B cell (primary cell): ENCODE results near the gene NAPA. TPM values are rescaled to one million over a fixed set of nuclear protein-coding genes. Genes with fewer than 3 reads are reported as not detected.

Experiments
- ATAC-seq: fragments of 200-7000 bp; cut with Tn5 transposase; one replicate; pipeline ENCODE4 v1.10.0; 2021; ENCODE audit warnings: low read depth, mild to moderate bottlenecking, moderate number of reproducible peaks, moderate library complexity
- CTCF ChIA-PET: fragments of 350-600 bp; sonication (Branson Sonifier 250); formaldehyde crosslinking; loops from one replicate; lab custom pipeline; 2021; ENCODE audit warnings: antibody characterized with exemption, inconsistent platforms; lab: Charles Lee
- POLR2A ChIA-PET: fragments of 350-600 bp; sonication (Branson Sonifier 250); formaldehyde crosslinking; loops from one replicate; lab custom pipeline; 2021; ENCODE audit warnings: antibody characterized with exemption; lab: Charles Lee
- DNase-seq: peaks from one replicate; pipeline ENCODE4 v3.0.0; 2013
- H2AFZ ChIP-seq: 2 replicates; pipeline ENCODE4 v1.6.1; 2012; ENCODE audit warnings: mild to moderate bottlenecking, low read depth, low read length; ENCODE audit not compliant: insufficient read depth, poor library complexity, severe bottlenecking
- H3K27ac ChIP-seq, 2 donors: 1 replicate in 1 of 2; 2 replicates in 1 of 2; pipeline ENCODE4 v1.5.1; 2012 to 2013; ENCODE audit warnings: low read length in 2 of 2, mild to moderate bottlenecking in 2 of 2, moderate library complexity in 1 of 2
- H3K27me3 ChIP-seq, 4 experiments: fragments of 200-600 bp in 1 of 4; sonication (generic) in 1 of 4; replicated peaks in 1 of 4; 1 replicate in 2 of 4; 2 replicates in 2 of 4; pipeline versions ENCODE4 v1.6.1 to v1.7.0; 2013 to 2016; ENCODE audit warnings: low read length in 3 of 4, mild to moderate bottlenecking in 2 of 4, mixed read lengths in 1 of 4, moderate library complexity in 1 of 4; ENCODE audit not compliant: insufficient read depth in 4 of 4, control insufficient read depth in 3 of 4; ENCODE audit errors: control extremely low read depth in 1 of 4
- H3K36me3 ChIP-seq, 2 experiments: replicated peaks in 1 of 2; 1 replicate in 1 of 2; 2 replicates in 1 of 2; pipeline versions ENCODE4 v1.6.1 to v1.7.1; 2013; ENCODE audit warnings: low read length in 1 of 2; ENCODE audit not compliant: insufficient read depth in 2 of 2, control insufficient read depth in 1 of 2; ENCODE audit errors: control extremely low read depth in 1 of 2, extremely low read depth in 1 of 2
- H3K4me1 ChIP-seq, 2 donors: fragments of 200-600 bp in 1 of 2; sonication (generic) in 1 of 2; 1 replicate in 1 of 2; 2 replicates in 1 of 2; pipeline versions ENCODE4 v1.5.1 to v1.6.1; 2013 to 2017; ENCODE audit warnings: low read length in 2 of 2; ENCODE audit not compliant: control insufficient read depth in 2 of 2, insufficient read depth in 2 of 2
- H3K4me2 ChIP-seq: replicated peaks from 2 replicates; pipeline ENCODE3; 2012; ENCODE audit warnings: mild to moderate bottlenecking, low read depth, low read length; ENCODE audit not compliant: poor library complexity, severe bottlenecking
- H3K4me3 ChIP-seq, 5 experiments: fragments of 200-600 bp in 1 of 5; sonication (generic) in 1 of 5; 1 replicate in 3 of 5; 2 replicates in 2 of 5; pipeline versions ENCODE4 v1.5.1 to v1.7.0; 2011 to 2016; ENCODE audit warnings: low read length in 4 of 5, mild to moderate bottlenecking in 4 of 5, low read depth in 2 of 5, control low read depth in 1 of 5, moderate library complexity in 1 of 5; ENCODE audit not compliant: insufficient read depth in 1 of 5; ENCODE audit errors: control extremely low read depth in 1 of 5, extremely low read depth in 1 of 5
- H3K79me2 ChIP-seq: fragments of 200-600 bp; sonication (generic); one replicate; pipeline ENCODE4 v1.6.0; 2016; ENCODE audit warnings: low read length; ENCODE audit not compliant: control insufficient read depth, insufficient read depth
- H3K9ac ChIP-seq: fragments of 200-600 bp; sonication (generic); 2 replicates; pipeline ENCODE4 v1.6.1; 2017; ENCODE audit warnings: mild to moderate bottlenecking, low read length, moderate library complexity
- H3K9me3 ChIP-seq, 3 donors: one replicate each; pipeline versions ENCODE4 v1.6.1 to v1.7.1; 2013; ENCODE audit warnings: low read length in 2 of 3; ENCODE audit not compliant: control insufficient read depth in 2 of 3, insufficient read depth in 1 of 3; ENCODE audit errors: control extremely low read depth in 1 of 3
- H4K20me1 ChIP-seq: 2 replicates; pipeline ENCODE4 v1.6.0; 2012; ENCODE audit warnings: mild to moderate bottlenecking, low read length; ENCODE audit not compliant: insufficient read depth, control insufficient read depth, poor library complexity, severe bottlenecking
- H3K27ac Mint-ChIP-seq: one replicate; pipeline ENCODE4 v1.8.0; 2021; ENCODE audit warnings: mixed read lengths
- H3K27me3 Mint-ChIP-seq: one replicate; pipeline ENCODE4 v1.8.0; 2021; ENCODE audit warnings: mixed read lengths
- H3K4me1 Mint-ChIP-seq: one replicate; pipeline ENCODE4 v1.8.0; 2021; ENCODE audit warnings: mixed read lengths
- H3K4me3 Mint-ChIP-seq: one replicate; pipeline ENCODE4 v1.8.0; 2021; ENCODE audit warnings: mixed read lengths
- H3K9me3 Mint-ChIP-seq: one replicate; pipeline ENCODE4 v1.8.0; 2022; ENCODE audit warnings: mixed read lengths; ENCODE audit not compliant: insufficient read depth
- EZH2 ChIP-seq: IDR thresholded peaks from 2 replicates; pipeline ENCODE4 v1.6.1; 2012; ENCODE audit warnings: borderline replicate concordance, low read depth, mild to moderate bottlenecking, moderate library complexity, low read length; ENCODE audit not compliant: insufficient read depth, poor library complexity, severe bottlenecking
- WGBS: methylation state at CpG from one replicate; pipeline ENCODE4 v1.1.5; 2013; ENCODE audit warnings: missing lambda C conversion rate; ENCODE audit not compliant: insufficient coverage; 5-methylcytosine and 5-hydroxymethylcytosine counted together
- intact Hi-C: fragments of 100-400 bp; cut with micrococcal nuclease; formaldehyde crosslinking; loops from one replicate; pipeline ENCODE4 v1.10.0; 2022
- polyA plus RNA-seq: library from polyadenylated mRNA; depleted of rRNA; stranded (reverse); fragments of >200 nt; gene quantifications from 2 replicates; pipeline ENCODE4 v1.2.3, GENCODE V29; 2012
- total RNA-seq, 2 donors: library from RNA; stranded (reverse); fragments of 120-200 nt in 1 of 2; gene quantifications; 1 replicate in 1 of 2; 2 replicates in 1 of 2; pipeline versions ENCODE4 v1.2.3 to v1.2.4, GENCODE V29; 2013 to 2022
- TF ChIP-seq, protein P1 (sequence below): fragments of 200-600 bp; IDR thresholded peaks from one replicate; pipeline ENCODE4 v1.8.0; 2022; ENCODE audit warnings: antibody characterized with exemption, mild to moderate bottlenecking

NAPA gene
- total and polyA plus RNA-seq, 2 donors (not counting 1 experiment from before 2014, with no cell fraction given) = 66.8 to 86.5 TPM

DNA sequence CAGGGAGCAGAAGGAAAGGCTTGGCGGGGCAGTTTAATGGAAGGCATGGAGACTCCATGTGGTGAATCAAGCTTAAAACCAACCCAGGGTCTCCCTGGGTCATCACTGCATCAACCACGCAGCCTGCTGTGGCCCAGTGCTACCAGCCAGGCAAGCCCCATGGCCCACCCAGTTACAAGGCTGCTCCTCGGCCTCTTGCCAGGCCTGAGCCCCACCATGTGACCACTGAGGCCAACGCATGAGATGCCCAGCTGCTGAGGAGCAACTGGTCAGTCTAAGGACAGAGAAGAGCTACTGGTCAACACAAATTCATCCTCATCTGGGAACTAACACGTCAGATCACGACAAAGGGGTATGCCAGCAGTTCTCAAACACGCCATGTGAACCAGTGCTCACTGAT lies 15.5 kb downstream of the NAPA start:
- Histone ChIP-seq H3K36me3 (peaks cover 0 to 67% of the 10 kb centered on the region in 2 experiments), H3K4me2 (no peak overlapping the region), H4K20me1 (peaks cover 63% of the 10 kb centered on the region), H3K9me3 (no peaks in the 10 kb centered on the region), H3K4me3 (no peak overlapping the region), H3K9ac (no peak overlapping the region), H2AFZ (no peak overlapping the region), H3K27me3 (no peaks in the 10 kb centered on the region), H3K4me1 (no peaks in the 10 kb centered on the region), H3K27ac (no peak overlapping the region), H3K79me2 (peaks cover 5% of the 10 kb centered on the region)
- no peaks in the 10 kb centered on the region for H3K27me3 Mint-ChIP-seq
- no peaks in the 10 kb centered on the region for H3K4me1 Mint-ChIP-seq
- ATAC-seq = no peak
- no peak for TF ChIP-seq EZH2
- TF ChIP-seq, protein P1, sequence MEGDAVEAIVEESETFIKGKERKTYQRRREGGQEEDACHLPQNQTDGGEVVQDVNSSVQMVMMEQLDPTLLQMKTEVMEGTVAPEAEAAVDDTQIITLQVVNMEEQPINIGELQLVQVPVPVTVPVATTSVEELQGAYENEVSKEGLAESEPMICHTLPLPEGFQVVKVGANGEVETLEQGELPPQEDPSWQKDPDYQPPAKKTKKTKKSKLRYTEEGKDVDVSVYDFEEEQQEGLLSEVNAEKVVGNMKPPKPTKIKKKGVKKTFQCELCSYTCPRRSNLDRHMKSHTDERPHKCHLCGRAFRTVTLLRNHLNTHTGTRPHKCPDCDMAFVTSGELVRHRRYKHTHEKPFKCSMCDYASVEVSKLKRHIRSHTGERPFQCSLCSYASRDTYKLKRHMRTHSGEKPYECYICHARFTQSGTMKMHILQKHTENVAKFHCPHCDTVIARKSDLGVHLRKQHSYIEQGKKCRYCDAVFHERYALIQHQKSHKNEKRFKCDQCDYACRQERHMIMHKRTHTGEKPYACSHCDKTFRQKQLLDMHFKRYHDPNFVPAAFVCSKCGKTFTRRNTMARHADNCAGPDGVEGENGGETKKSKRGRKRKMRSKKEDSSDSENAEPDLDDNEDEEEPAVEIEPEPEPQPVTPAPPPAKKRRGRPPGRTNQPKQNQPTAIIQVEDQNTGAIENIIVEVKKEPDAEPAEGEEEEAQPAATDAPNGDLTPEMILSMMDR = no peak
- no peak for DNase-seq
- ChIA-PET POLR2A (no interaction called here), CTCF (interaction anchor here (0.8 kb wide), 1 partner anchor 63 kb away, joined by 4 read pairs; no protein-coding TSS in a partner anchor)
- no peaks in the 10 kb centered on the region for H3K9me3 Mint-ChIP-seq
- H3K27ac Mint-ChIP-seq = no peak overlapping the region
- no peak overlapping the region for H3K4me3 Mint-ChIP-seq
- 95% methylated on average over 7 of the region's 7 CpGs for WGBS
- intact Hi-C loops = no loop called here

DNA sequence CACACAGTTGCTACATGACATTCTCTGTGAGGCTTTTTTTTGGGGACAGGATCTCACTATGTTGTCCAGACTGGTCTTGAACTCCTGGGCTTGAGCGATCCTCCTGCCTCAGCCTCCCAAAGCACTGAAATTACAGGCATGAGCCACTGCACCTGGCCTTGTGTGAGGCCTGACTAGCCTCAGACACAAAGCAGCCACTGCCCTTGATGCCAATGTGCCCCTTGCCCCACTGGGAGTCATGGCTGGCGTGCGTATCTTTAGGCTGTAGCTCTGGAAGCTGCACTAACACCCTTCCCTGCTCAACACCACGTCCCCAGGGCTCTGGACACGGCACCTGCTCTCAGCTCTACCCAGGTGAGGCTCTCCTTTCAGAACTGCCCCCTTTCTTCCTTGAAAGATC lies 16.3 kb downstream of the NAPA start:
- H3K4me2 ChIP-seq = no peak overlapping the region
- intact Hi-C loops = no loop called here
- no peaks in the 10 kb centered on the region for H3K4me1 ChIP-seq
- Mint-ChIP-seq H3K27ac (no peak overlapping the region), H3K4me3 (no peak overlapping the region), H3K27me3 (no peaks in the 10 kb centered on the region), H3K9me3 (no peaks in the 10 kb centered on the region), H3K4me1 (no peaks in the 10 kb centered on the region)
- no peak overlapping the region for H3K9ac ChIP-seq
- ChIA-PET CTCF (no interaction called here), POLR2A (no interaction called here)
- H3K79me2 ChIP-seq = peaks cover 5% of the 10 kb centered on the region
- TF ChIP-seq, protein P1 = no peak
- no peak for TF ChIP-seq EZH2
- peaks cover 56% of the 10 kb centered on the region for H4K20me1 ChIP-seq
- WGBS = 99% methylated on average over 5 of the region's 5 CpGs
- no peak overlapping the region for H3K27ac ChIP-seq
- no peaks in the 10 kb centered on the region for H3K9me3 ChIP-seq
- ATAC-seq (no peak), DNase-seq (no peak)
- peaks cover 0 to 65% of the 10 kb centered on the region in 2 experiments for H3K36me3 ChIP-seq
- H2AFZ ChIP-seq = no peak overlapping the region
- H3K27me3 ChIP-seq = no peaks in the 10 kb centered on the region
- no peak overlapping the region for H3K4me3 ChIP-seq
